ENCODE measurements around the gene FOXL2NB.

Gene FOXL2NB

DNA sequence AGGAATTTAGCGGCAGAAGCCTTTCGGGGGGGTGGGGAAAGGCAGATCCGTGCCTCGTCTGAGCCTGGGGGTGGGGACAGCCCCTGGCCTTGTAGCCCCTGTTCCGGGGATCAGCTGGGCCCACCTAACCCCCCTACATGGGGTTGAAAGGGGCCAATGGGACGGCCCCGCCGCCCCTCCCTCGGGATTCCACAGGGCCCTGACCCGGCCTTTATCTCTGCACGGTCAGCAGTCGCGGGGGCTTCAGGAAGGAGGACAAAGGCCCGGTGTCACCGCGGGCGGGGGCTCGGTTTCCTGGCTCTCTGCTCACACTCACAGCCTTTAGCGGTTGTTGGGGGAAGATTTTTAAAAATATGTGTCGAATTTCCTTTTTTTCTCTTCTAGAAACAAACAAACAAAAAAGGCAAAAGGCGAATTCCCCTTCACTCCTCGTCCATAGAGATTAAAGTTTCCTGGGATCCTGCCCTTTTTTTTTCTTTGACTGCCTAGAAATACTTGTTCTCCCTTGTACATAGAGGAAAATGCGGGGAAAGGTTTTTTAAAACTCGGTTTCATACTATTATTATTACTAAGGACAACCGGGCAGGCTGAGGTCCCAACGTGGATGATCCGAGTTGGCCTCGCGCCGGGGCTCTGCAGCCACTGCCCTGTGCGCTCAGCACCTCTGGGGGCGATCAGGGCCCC lies 8.0 kb upstream of the FOXL2NB start:
- peaks cover 15 to 29% of the 10 kb centered on the region in 2 donors for H3K4me1 ChIP-seq (ENCODE audit: control insufficient read depth in 1 of 2, insufficient read depth in 2 of 2, low read length in 2 of 2)
- H3K27me3 ChIP-seq (ENCODE audit: control insufficient read depth in 1 of 2, insufficient read depth in 2 of 2, low read length in 2 of 2) = peaks cover 87 to 91% of the 10 kb centered on the region in 2 donors
- H3K9ac ChIP-seq (ENCODE audit: low read depth in 1 of 2, low read length in 2 of 2) = no peak overlapping the region
- H3K36me3 ChIP-seq (ENCODE audit: control insufficient read depth in 1 of 2, insufficient read depth in 2 of 2, low read length in 2 of 2) = no peaks in the 10 kb centered on the region
- no peak overlapping the region for H3K27ac ChIP-seq (ENCODE audit: low read depth, low read length)
- no peak overlapping the region for H3K4me3 ChIP-seq (ENCODE audit: low read depth in 1 of 2, low read length in 2 of 2)
- no peaks in the 10 kb centered on the region for H3K9me3 ChIP-seq (ENCODE audit: control insufficient read depth in 1 of 2, low read length in 2 of 2)

DNA sequence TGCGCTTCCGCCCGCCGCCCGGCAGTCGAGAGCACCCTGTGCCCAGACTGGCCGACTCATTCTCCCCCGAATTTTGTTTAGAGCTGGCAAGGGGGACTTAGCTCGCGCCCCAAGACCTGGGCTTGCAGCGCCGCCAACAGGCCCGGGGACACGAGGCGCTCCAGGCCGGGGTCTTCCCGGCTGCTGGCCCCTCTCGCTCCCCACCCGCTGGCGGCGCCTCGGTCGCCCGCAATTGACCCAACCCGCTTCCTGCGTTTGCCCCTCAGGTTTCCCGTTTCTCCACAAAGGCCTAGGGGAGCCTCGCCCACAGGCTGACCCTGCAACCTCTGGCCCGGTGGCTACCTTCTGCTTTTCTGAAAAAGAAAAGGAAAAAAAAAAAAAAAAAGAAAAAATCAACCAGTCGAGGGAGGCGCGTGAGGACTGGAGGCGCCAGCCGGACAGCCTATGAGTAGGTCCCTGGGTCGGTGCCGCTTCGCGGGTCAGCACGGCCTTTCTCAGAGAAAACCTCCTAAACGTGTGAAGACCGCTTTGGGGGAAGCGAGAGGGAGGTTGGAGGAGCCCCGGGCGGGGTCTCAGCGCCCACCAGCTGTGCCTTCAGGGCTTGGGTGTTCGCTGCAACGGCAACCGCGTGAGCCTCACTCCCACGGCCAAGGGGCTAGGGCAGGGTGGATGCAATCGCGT lies 7.3 kb upstream of the FOXL2NB start:
- Histone ChIP-seq H3K9me3 (ENCODE audit: control insufficient read depth in 1 of 2, low read length in 2 of 2) (no peaks in the 10 kb centered on the region), H3K27me3 (ENCODE audit: control insufficient read depth in 1 of 2, insufficient read depth in 2 of 2, low read length in 2 of 2) (peaks cover 92 to 94% of the 10 kb centered on the region in 2 donors), H3K9ac (ENCODE audit: low read depth in 1 of 2, low read length in 2 of 2) (no peak overlapping the region), H3K4me3 (ENCODE audit: low read depth in 1 of 2, low read length in 2 of 2) (no peak overlapping the region), H3K27ac (ENCODE audit: low read depth, low read length) (no peak overlapping the region), H3K36me3 (ENCODE audit: control insufficient read depth in 1 of 2, insufficient read depth in 2 of 2, low read length in 2 of 2) (no peaks in the 10 kb centered on the region), H3K4me1 (ENCODE audit: control insufficient read depth in 1 of 2, insufficient read depth in 2 of 2, low read length in 2 of 2) (peaks cover 20 to 30% of the 10 kb centered on the region in 2 donors)

DNA sequence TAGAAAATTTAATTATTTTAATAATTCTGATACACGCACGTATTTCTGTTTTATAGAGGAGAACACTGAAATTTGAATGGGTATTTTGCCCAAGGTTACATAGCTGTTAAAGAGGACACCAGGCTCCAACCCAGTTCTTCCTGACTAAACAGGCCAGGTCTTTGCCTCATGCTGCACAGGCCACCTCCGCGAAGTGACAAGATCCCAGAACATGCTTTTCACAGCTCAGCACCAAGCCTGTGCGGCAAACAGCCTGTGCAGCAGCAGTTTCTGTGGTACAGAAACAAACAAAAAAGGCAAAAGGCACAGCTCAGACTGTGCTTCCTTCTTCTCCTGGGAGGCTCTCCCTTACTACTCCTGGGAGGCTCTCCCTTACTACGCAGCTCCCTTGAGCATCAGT lies 6.6 kb upstream of the FOXL2NB start:
- H3K4me1 ChIP-seq (ENCODE audit: control insufficient read depth in 1 of 2, insufficient read depth in 2 of 2, low read length in 2 of 2) = peaks cover 26 to 37% of the 10 kb centered on the region in 2 donors

DNA sequence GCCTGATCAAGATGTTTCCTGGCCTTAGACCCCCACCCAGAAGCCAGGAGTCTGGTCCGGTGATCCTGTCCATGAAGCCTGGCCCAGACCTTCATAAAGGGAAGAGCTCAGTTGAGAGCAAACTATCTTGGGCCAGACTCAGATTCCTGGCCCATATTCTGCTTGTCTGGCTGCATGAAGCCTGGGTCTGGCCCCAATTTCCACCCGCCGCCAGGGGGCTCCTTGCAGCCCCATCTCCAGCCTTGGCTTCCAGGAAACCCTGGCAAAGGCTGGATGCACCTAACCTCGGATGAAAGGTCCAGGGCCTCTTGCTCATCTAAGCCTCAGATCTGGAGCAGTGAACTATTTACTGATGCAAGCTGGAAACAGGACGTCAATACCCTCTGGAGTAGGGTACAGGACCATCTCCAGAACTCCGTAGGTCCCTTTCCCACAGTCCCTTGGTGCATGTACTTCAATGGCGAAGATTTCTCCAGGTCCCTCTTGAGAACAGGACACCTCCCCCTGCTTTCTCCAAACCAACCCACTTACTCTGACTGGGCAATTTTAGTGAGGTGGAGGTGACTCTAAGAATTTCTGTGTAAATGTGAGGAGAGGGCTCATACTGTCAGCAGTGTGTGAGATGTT lies 5.6 kb upstream of the FOXL2NB start:
- no peak overlapping the region for H3K27ac ChIP-seq (ENCODE audit: low read depth, low read length)
- H3K36me3 ChIP-seq (ENCODE audit: control insufficient read depth in 1 of 2, insufficient read depth in 2 of 2, low read length in 2 of 2) = no peaks in the 10 kb centered on the region
- peaks cover 96% of the 10 kb centered on the region in 2 donors for H3K27me3 ChIP-seq (ENCODE audit: control insufficient read depth in 1 of 2, insufficient read depth in 2 of 2, low read length in 2 of 2)
- no peak overlapping the region for H3K9ac ChIP-seq (ENCODE audit: low read depth in 1 of 2, low read length in 2 of 2)
- peaks cover 18 to 34% of the 10 kb centered on the region in 2 donors for H3K4me1 ChIP-seq (ENCODE audit: control insufficient read depth in 1 of 2, insufficient read depth in 2 of 2, low read length in 2 of 2)
- H3K9me3 ChIP-seq (ENCODE audit: control insufficient read depth in 1 of 2, low read length in 2 of 2) = no peaks in the 10 kb centered on the region
- H3K4me3 ChIP-seq (ENCODE audit: low read depth in 1 of 2, low read length in 2 of 2) = no peak overlapping the region

More for the DNA sequence above, 6.6 kb upstream of the FOXL2NB start:
- no peak overlapping the region for H3K9ac ChIP-seq (ENCODE audit: low read depth in 1 of 2, low read length in 2 of 2)
- H3K27me3 ChIP-seq (ENCODE audit: control insufficient read depth in 1 of 2, insufficient read depth in 2 of 2, low read length in 2 of 2) = peaks cover 98 to 99% of the 10 kb centered on the region in 2 donors
- no peaks in the 10 kb centered on the region for H3K9me3 ChIP-seq (ENCODE audit: control insufficient read depth in 1 of 2, low read length in 2 of 2)
- H3K27ac ChIP-seq (ENCODE audit: low read depth, low read length) = no peak overlapping the region
- no peaks in the 10 kb centered on the region for H3K36me3 ChIP-seq (ENCODE audit: control insufficient read depth in 1 of 2, insufficient read depth in 2 of 2, low read length in 2 of 2)
- H3K4me3 ChIP-seq (ENCODE audit: low read depth in 1 of 2, low read length in 2 of 2) = no peak overlapping the region

DNA sequence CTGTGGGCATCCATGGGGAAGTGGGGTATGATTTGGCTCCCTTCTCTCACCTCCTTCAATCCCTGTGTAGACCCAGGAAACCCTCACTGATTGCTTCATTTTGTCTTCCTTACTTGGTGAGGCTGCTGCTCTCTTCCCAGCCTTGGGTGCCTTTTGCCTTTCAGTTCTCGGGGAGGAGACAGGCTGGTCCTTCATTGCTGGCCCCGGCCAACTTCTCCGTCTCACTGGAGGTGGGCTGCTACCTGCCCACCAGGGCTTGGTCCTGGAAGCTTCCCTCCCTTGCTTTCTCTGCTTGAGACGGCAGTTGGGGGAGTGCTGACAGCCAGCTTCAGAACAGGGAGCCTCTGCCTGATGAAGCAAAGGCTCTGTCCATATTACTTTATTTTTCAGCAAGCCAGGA lies 4.7 kb upstream of the FOXL2NB start:
- Histone ChIP-seq H3K9me3 (ENCODE audit: control insufficient read depth in 1 of 2, low read length in 2 of 2) (no peaks in the 10 kb centered on the region), H3K4me1 (ENCODE audit: control insufficient read depth in 1 of 2, insufficient read depth in 2 of 2, low read length in 2 of 2) (peaks cover 14 to 32% of the 10 kb centered on the region in 2 donors), H3K27me3 (ENCODE audit: control insufficient read depth in 1 of 2, insufficient read depth in 2 of 2, low read length in 2 of 2) (peaks cover 96% of the 10 kb centered on the region in 2 donors), H3K4me3 (ENCODE audit: low read depth in 1 of 2, low read length in 2 of 2) (no peak overlapping the region), H3K36me3 (ENCODE audit: control insufficient read depth in 1 of 2, insufficient read depth in 2 of 2, low read length in 2 of 2) (no peaks in the 10 kb centered on the region), H3K27ac (ENCODE audit: low read depth, low read length) (no peak overlapping the region), H3K9ac (ENCODE audit: low read depth in 1 of 2, low read length in 2 of 2) (no peak overlapping the region)

GRCh38 chr3:138942861-138943623 lies 4.0 kb upstream of the FOXL2NB start:
- H3K4me3 ChIP-seq (ENCODE audit: low read depth in 1 of 2, low read length in 2 of 2) = no peak overlapping the region
- H3K27me3 ChIP-seq (ENCODE audit: control insufficient read depth in 1 of 2, insufficient read depth in 2 of 2, low read length in 2 of 2) = peaks cover 96% of the 10 kb centered on the region in 2 donors

DNA sequence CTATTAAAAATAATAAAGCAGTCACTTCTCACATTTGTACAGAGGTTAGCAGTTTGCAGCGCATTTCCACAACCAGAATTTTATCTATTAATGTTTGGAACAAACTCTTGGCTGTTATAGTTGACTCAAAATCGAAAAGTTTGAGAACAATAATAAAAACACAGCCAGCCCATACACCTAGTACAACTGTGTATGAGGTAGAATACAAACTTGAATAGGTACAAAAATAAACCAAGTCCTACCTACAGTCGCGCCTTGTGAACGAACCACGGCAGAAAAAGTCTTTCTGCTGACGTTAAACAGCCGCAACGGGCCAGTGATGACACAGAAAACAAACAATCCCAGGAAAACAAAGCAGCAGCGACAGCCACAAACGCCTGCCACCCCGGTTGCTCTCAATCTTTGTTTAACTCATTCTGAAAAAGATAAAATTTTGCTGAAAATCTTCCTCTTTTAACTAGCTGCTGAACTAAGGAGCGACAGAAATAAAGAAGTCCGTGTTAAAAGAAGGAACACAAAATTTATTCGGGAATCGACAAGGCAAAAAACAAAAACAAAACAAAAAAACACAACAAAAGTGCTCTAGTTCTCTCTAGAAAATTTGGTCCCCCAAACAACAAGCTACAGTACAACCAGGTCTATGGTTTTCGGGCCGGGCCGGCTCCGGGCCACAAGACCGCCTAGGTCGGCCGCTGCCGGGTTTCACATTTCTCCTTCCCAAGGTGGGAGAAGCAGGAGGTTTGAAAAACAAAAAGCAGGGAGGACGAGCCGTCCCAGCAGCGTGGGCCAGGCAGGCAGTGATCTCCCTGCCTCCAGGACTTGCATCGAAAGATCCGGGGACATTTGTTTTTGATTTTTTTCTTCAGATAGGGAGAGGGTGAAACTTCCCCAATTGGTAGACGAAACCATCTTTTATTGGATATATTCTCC lies 3.0 kb upstream of the FOXL2NB start:
- Histone ChIP-seq H3K4me1 (ENCODE audit: control insufficient read depth in 1 of 2, insufficient read depth in 2 of 2, low read length in 2 of 2) (peaks cover 11 to 19% of the 10 kb centered on the region in 2 donors), H3K27ac (ENCODE audit: low read depth, low read length) (no peak overlapping the region), H3K9me3 (ENCODE audit: control insufficient read depth in 1 of 2, low read length in 2 of 2) (no peaks in the 10 kb centered on the region), H3K27me3 (ENCODE audit: control insufficient read depth in 1 of 2, insufficient read depth in 2 of 2, low read length in 2 of 2) (peaks cover 96% of the 10 kb centered on the region in 2 donors), H3K4me3 (ENCODE audit: low read depth in 1 of 2, low read length in 2 of 2) (no peak overlapping the region), H3K36me3 (ENCODE audit: control insufficient read depth in 1 of 2, insufficient read depth in 2 of 2, low read length in 2 of 2) (no peaks in the 10 kb centered on the region), H3K9ac (ENCODE audit: low read depth in 1 of 2, low read length in 2 of 2) (no peak overlapping the region)

More at GRCh38 chr3:138942861-138943623, 4.0 kb upstream of the FOXL2NB start:
- H3K4me1 ChIP-seq (ENCODE audit: control insufficient read depth in 1 of 2, insufficient read depth in 2 of 2, low read length in 2 of 2) = peaks cover 11 to 26% of the 10 kb centered on the region in 2 donors
- no peaks in the 10 kb centered on the region for H3K36me3 ChIP-seq (ENCODE audit: control insufficient read depth in 1 of 2, insufficient read depth in 2 of 2, low read length in 2 of 2)
- no peak overlapping the region for H3K27ac ChIP-seq (ENCODE audit: low read depth, low read length)
- H3K9me3 ChIP-seq (ENCODE audit: control insufficient read depth in 1 of 2, low read length in 2 of 2) = no peaks in the 10 kb centered on the region
- no peak overlapping the region for H3K9ac ChIP-seq (ENCODE audit: low read depth in 1 of 2, low read length in 2 of 2)

DNA sequence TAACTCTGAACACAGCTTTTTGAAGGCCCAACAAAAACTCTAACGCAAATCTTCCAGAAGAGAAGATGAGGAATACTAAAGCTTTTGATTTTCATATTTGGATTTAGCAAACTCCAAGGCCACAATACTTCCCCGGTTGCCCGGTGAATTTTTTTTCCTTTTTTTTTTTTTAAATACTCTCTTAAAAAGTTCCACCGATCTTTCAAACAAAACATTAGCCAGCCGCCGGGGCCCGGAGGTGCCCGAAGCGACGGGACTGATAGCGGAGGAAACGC lies 2.4 kb upstream of the FOXL2NB start:
- H3K4me1 ChIP-seq (ENCODE audit: control insufficient read depth in 1 of 2, insufficient read depth in 2 of 2, low read length in 2 of 2) = peaks cover 15 to 19% of the 10 kb centered on the region in 2 donors
- peaks cover 96% of the 10 kb centered on the region in 2 donors for H3K27me3 ChIP-seq (ENCODE audit: control insufficient read depth in 1 of 2, insufficient read depth in 2 of 2, low read length in 2 of 2)
- H3K4me3 ChIP-seq (ENCODE audit: low read depth in 1 of 2, low read length in 2 of 2) = peak overlapping the region; percentile 22 to 57

DNA sequence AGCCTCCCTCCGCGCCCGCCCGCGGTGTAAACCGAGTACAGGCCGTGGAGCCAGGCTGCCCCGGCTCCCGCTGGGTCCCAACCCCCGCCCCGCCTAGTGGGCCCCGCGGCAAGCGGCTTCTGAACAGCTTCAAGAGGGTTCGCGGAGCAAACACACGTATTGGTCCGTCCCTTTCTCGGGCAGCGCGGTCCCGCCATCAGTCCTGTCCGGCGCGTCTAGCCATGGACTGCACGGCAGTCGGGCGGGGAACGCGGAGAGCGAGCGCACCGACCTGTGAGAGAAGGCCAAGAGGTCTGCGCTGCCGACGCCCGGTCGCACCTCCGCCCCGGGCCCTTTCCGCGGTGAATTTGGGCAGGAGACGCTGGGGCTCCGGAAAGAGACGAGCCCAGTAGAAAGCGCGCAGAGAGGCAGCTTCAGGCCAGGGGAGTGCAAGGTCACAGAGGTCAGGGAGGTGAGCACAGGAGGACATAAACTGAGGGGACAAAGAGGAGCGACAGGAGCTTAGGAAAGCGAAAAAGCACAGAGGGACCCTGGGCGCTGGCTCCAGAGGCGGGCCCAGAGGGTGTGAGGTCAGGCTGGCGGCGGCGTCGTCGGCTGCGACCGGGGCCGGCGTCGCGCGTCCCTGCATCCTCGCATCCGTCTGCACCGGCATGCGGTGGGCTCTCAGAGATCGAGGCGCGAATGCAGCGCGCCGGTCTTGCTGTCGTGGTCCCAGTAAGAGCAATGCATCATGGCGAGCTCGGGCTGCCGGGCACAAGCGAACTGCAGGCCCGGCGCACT lies 1.9 kb upstream of the FOXL2NB start:
- H3K27ac ChIP-seq (ENCODE audit: low read depth, low read length) = no peak overlapping the region
- no peak overlapping the region for H3K9ac ChIP-seq (ENCODE audit: low read depth in 1 of 2, low read length in 2 of 2)
- peaks cover 18 to 19% of the 10 kb centered on the region in 2 donors for H3K4me1 ChIP-seq (ENCODE audit: control insufficient read depth in 1 of 2, insufficient read depth in 2 of 2, low read length in 2 of 2)
- no peaks in the 10 kb centered on the region for H3K9me3 ChIP-seq (ENCODE audit: control insufficient read depth in 1 of 2, low read length in 2 of 2)
- no peaks in the 10 kb centered on the region for H3K36me3 ChIP-seq (ENCODE audit: control insufficient read depth in 1 of 2, insufficient read depth in 2 of 2, low read length in 2 of 2)
- peak overlapping the region; percentile 22 to 57 for H3K4me3 ChIP-seq (ENCODE audit: low read depth in 1 of 2, low read length in 2 of 2)
- peaks cover 96% of the 10 kb centered on the region in 2 donors for H3K27me3 ChIP-seq (ENCODE audit: control insufficient read depth in 1 of 2, insufficient read depth in 2 of 2, low read length in 2 of 2)

More for the DNA sequence above, 2.4 kb upstream of the FOXL2NB start:
- Histone ChIP-seq H3K36me3 (ENCODE audit: control insufficient read depth in 1 of 2, insufficient read depth in 2 of 2, low read length in 2 of 2) (no peaks in the 10 kb centered on the region), H3K9ac (ENCODE audit: low read depth in 1 of 2, low read length in 2 of 2) (no peak overlapping the region), H3K27ac (ENCODE audit: low read depth, low read length) (no peak overlapping the region), H3K9me3 (ENCODE audit: control insufficient read depth in 1 of 2, low read length in 2 of 2) (no peaks in the 10 kb centered on the region)
